ENCODE measurements around the gene TP53BP2. TPM values are rescaled to one million over a fixed set of nuclear protein-coding genes. Genes with fewer than 3 reads are reported as not detected.

Gene TP53BP2
- total RNA-seq, 1 donor from 2014 or later = 35.2 TPM

GRCh38 chr1:223856386-223856785 is 10.6 kb upstream of the TP53BP2 start:
- intact Hi-C loops (cut with micrococcal nuclease) = no loop called here

DNA sequence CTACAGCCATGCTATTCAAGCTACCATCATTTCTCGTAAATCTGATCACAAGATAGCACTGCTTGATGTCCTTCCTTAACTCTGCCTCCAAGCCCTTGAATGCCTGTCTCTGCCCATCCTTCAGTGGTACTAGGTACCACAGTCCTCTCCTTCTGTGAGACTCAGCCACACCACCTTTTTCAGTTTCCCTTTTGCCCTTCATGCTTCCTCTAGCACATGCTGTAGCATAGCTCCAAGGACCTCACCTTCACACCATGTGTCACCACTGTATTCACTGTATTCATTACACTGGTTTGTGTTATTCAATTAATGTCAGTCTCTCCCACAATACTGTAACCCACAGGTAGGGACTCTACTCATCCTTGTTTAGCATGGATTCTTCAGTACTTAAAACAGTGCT is 8.0 kb upstream of the TP53BP2 start:
- intact Hi-C loops (cut with micrococcal nuclease) = no loop called here

GRCh38 chr1:223853275-223853674 is 7.5 kb upstream of the TP53BP2 start:
- intact Hi-C loops (cut with micrococcal nuclease) = no loop called here

DNA sequence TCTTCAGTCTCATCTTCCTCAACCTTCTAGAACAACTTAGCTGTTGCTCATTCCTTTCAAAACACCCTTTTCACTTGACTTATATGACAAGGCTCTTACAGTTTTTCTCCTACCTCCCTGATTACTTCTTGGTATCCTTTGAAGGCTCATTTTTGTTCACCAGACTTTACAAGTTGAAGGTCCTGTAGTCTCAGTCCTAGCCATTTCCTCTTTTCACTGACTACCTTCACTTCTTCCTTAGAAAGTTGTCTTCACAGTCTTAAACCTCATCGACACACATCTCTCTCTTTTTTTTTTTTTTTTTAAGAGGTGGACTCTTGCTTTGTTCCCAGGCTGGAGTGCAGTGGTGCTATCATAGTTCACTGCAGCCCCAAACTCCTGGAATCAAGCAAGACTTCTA is 6.6 kb upstream of the TP53BP2 start:
- intact Hi-C loops (cut with micrococcal nuclease) = no loop called here

DNA sequence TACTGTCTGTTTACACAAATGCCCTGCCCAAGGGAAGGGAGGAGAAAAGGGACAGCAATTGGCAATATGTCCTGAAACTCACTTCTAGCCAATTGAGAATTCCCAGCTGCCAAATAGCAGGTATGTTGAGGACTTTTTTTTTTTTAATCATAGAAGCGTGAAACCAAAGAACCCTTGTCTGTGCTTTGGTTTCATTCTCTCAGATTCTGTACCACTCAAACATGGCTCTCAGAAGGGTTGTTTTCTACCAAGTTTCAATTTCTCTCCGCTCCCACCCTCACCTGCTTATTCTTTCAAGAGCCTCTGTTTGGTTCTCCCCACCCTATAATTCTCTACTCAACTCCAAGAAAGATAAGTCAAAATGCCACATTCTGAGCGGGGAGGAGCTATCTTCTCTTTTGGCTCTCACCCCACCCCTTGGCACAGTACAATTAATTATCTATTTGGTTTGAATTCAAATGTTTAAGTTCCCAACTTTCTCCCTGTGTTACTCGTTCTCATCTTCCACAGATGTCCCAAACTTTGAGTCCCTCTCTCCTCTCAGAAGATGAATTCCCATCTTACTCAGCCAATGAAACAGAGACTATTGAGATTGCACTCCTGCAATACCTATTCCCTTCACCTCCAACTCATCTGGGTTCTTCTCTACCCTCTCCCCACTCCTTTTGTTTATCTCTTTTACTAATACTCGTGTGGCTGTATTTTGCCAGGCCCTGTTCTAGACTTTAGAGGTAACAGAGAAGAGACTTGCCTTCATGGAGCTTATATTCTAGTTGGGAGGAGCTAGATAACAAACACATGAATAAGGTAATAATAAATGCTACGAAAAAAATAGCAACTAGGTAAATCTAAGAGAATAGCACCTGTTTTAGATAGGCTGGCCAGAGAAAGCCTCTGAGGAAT is 3.9 kb upstream of the TP53BP2 start:
- intact Hi-C loops (cut with micrococcal nuclease) = loop anchor here (5.0 to 10.0 kb wide), 2 partner anchors 72 to 1035 kb away; partner anchors contain the start of gene DISP1

DNA sequence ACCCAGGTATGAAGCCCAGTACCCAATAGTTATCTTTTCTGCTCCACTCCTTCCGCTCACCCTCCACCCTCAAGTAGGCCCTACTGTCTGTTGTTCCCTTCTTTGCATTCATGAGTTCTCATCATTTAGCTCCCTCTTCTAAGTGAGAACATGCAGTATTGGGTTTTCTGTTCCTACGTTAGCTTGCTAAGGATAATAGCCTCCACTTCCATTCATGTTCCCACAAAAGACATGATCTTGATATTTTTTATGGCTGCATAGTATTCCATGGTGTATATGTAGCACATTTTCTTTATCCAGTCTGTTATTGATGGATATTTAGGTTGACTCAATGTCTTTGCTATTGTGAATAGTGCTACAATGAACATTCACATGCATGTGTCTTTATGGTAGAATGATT is 2.8 kb upstream of the TP53BP2 start:
- intact Hi-C loops (cut with micrococcal nuclease) = loop anchor here (5.0 to 10.0 kb wide), 2 partner anchors 71 to 1034 kb away; partner anchors contain the start of gene DISP1

GRCh38 chr1:223847781-223848345 is 2.1 kb upstream of the TP53BP2 start:
- intact Hi-C loops (cut with micrococcal nuclease) = loop anchor here (2.0 to 10.0 kb wide), 4 partner anchors 71 to 1033 kb away; partner anchors contain the start of gene DISP1

DNA sequence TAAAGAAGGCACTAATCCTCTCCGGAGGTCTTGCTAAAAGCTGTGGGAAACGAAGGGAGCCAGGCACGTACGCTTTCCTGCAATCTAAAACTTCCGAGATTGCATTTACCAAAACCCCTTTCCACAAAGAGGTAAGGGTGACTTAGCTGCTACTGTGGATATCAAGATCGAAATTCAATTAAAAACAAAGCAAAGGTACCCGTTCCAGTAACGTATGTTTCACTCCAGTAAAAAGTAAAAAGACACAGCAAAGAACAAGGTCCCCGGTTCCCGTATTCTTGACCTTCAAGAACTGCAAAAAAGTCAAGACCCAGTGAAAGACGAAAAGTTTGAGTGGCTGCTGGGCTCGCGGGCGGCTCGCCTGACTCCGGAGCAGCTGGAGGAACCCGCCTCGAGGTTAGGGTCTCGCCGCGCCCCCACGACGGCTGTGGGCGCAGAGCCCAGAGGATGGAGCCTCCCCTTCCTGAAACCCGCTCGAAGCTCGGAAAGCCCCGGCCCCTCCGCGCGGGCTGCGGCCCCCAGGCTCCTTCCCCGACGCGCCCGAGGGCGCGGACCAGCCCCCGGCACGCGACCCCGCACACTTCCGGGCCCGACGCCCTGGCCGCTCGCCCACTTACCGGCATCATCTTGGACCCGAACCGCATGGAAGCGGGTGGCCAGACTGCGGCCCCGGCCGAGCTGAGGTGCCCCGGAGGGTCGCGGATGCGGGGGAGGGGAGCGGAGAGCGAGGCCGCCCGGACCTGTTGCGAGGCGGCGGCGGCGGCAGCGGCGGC is 524 bp downstream of the TP53BP2 start:
- intact Hi-C loops (cut with micrococcal nuclease) = loop anchor here (1.0 to 10.0 kb wide), 8 partner anchors 68 to 1201 kb away; partner anchors contain the start of genes DISP1 and FBXO28

DNA sequence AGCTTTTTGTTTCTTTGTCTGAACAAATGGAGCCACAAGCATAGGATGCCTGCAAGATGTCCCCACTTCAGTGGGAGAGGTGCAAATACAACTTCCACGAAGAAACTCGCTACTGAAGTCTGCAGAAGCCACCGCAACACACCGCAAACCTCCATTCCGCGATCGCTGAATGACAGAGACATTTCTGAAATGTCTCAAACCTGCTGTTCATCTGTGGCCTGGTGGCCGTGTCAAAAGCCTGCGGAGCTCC is 1.0 kb downstream of the TP53BP2 start:
- intact Hi-C loops (cut with micrococcal nuclease) = loop anchor here (1.0 to 10.0 kb wide), 12 partner anchors 12 to 1200 kb away; partner anchors contain the start of genes CNIH4, DISP1 and FBXO28

DNA sequence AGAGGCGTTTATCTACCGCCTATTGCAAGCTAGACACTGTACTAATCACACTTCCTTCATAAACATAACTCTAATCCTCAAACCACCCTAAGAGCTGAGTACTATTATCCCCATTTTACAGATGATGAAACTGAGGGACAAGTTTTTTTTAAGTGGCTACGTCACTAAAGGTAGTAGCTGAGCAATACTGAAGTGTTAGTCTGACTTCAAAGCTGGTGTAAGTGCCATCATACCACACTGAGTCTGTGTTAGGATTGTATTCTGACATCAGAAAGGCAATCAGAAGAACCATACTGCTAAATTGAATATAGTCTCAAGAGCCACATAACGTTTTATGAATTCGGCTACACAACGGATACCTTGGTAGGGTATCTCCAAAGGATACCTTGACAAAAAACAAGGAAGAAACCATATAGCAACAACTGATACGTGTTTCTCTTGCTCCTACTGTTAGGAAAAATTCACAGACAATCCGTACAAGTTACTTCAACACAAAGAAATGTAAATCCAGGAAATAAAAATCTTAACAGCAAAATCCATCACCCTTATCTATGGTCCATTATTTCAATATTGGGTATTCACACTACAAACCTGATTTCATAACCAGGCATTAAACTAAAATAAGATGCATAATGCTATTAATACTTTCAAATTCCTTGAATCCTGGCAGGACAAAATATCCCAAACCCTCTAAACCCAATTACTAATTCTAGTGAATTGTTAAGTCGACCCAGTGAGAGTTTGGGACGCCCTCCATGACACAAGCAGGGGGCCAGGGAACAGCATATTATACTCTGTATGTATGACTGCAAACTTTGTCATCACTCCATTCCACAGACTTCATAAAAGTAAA is 1.6 kb downstream of the TP53BP2 start:
- intact Hi-C loops (cut with micrococcal nuclease) = loop anchor here (1.0 to 10.0 kb wide), 6 partner anchors 12 to 1029 kb away; partner anchors contain the start of genes CNIH4, DISP1 and FBXO28

DNA sequence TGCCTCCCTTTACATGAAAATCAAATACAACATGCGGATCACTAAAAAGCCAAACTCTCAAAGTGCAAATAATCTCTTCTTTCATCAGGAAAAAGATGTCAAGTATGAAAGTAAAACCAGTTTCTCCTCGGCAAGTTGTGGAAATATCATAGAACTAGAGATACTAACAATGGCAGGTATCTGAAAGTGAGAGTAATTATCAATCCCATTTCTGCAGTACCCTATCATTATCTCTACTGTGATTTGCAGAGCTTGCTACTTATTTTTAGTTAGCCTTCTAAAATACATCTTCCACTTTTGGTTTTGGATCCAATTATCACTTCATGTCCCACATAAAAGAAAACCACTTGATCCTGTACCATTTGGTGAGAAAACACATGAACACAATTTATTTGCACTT is 3.0 kb downstream of the TP53BP2 start:
- intact Hi-C loops (cut with micrococcal nuclease) = loop anchor here (10.0 kb wide), 1 partner anchor 1028 kb away; the partner anchor contains the start of gene DISP1

- intact Hi-C loops (cut with micrococcal nuclease) = loop anchor here (10.0 kb wide), 1 partner anchor 1027 kb away; the partner anchor contains the start of gene DISP1
These were observed 3.6 kb downstream of the TP53BP2 start for GRCh38 chr1:223841977-223842623.

DNA sequence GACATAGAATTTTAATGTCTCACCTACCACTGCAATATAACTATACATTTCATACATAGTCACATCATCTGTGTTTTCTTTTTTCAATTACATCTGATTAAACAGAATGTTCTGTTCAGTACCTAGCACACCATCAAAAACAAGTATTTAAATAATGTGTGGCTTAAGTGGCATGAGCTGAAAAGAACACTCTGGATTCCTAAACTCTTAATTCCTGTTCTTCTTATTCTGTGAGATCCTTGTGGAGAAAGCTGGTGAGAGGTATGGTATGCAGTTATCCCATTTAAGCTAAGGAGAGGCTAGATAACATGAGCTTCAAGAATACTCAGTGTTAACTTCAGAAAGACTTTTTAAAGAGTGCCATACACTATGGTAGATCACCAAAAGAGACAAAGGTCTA is 5.5 kb downstream of the TP53BP2 start:
- intact Hi-C loops (cut with micrococcal nuclease) = loop anchor here (10.0 kb wide), 1 partner anchor 1025 kb away; the partner anchor contains the start of gene DISP1

- intact Hi-C loops (cut with micrococcal nuclease) = no loop called here
These were observed 7.5 kb downstream of the TP53BP2 start for GRCh38 chr1:223838125-223838854.

DNA sequence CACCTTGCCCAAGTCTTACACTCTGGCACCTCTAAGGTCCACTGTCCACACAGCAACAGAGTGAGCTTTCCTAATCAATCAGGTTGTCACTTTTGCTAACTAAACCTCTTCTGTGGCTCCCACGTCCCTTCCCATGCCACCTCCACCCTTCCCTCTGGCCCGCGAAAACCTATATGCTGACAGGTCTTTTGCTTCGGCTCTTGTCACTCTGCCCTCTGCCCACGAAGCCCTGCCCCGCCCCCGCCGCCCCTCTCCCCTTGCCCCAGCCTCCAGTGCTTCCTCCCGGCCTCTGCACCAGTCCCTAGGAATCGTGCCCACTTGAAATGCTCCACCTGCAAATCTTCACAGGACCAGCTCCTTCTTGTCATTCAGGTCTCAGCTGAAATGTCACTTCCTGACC is 8.1 kb downstream of the TP53BP2 start:
- intact Hi-C loops (cut with micrococcal nuclease) = no loop called here

DNA sequence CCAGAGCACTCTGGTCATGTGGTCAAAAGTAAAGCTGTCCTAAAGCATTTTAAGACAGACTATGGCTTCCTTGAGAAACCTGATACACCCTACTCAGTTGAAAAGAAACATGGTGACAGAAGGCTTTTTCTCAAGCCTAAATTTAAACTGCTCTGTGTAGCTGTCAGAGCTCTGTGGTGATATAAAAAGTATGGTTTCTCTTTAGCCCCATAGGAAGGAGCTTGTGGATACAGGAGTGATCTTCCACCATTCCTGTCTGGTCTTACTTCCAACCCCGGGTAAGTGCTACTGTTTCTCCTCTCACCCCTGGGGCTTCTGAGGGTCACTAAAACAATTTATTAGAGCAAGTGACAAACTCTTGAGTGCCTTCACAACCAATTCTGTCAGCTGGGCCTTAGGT is 8.5 kb downstream of the TP53BP2 start:
- intact Hi-C loops (cut with micrococcal nuclease) = no loop called here

DNA sequence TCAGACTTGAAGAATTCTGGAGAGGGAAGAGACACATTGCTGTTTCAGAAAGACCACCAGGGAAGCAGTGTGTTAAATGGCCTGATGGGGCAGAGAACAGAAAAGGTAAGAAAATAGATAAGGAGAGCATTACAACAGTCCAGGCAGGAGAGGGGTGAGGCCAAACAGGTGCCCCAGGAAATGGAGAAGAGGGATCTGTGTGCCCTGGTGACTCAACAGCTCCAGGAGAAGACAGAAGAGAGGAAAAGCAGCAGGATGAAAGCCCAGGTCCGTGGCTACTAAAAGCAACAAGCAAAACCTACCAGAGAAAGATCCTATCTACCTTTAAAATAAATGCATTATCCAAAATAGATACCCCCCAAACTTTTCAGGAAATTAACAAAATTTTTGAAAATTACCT is 9.2 kb downstream of the TP53BP2 start:
- intact Hi-C loops (cut with micrococcal nuclease) = no loop called here

GRCh38 chr1:223835754-223836153 is 10.0 kb downstream of the TP53BP2 start:
- intact Hi-C loops (cut with micrococcal nuclease) = no loop called here

DNA sequence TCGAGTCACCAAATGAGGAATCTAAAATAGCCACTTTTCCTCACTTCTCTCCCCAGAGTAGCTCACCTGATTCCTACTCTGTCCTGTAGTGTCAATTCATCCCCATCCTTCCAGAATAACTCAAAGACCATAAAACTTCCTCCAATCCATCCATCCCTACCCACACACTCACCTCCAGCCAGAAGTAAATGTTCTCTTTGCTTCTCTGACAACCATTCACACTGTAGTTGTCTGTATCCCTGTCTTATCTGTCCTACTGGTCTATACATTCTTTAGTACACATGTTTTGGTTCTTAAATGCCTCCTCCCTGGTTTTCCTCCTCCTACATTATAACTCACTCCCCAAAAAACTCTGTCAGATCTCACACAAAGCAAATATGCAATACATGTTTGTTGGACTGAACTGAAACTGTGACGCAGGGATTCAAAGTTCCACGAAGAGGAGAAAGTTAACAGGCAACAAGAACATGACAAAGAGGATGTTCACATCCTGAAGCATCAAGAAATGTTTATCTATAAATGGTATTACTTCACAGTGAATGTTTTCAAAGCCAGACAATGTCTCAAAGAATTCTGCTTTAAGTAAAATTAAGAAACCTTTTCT is 11.0 kb downstream of the TP53BP2 start:
- intact Hi-C loops (cut with micrococcal nuclease) = loop anchor here (5.0 kb wide), 1 partner anchor 498 kb away; the partner anchor contains the start of gene NVL
